GM21515 (cell line): ENCODE data around the gene IRF8.

Experiments used
- ATAC-seq: cut with Tn5 transposase; IDR thresholded peaks from one replicate; pipeline ENCODE4 v1.9.1; 2021; ENCODE audit not compliant: unreplicated experiment

Gene IRF8

DNA sequence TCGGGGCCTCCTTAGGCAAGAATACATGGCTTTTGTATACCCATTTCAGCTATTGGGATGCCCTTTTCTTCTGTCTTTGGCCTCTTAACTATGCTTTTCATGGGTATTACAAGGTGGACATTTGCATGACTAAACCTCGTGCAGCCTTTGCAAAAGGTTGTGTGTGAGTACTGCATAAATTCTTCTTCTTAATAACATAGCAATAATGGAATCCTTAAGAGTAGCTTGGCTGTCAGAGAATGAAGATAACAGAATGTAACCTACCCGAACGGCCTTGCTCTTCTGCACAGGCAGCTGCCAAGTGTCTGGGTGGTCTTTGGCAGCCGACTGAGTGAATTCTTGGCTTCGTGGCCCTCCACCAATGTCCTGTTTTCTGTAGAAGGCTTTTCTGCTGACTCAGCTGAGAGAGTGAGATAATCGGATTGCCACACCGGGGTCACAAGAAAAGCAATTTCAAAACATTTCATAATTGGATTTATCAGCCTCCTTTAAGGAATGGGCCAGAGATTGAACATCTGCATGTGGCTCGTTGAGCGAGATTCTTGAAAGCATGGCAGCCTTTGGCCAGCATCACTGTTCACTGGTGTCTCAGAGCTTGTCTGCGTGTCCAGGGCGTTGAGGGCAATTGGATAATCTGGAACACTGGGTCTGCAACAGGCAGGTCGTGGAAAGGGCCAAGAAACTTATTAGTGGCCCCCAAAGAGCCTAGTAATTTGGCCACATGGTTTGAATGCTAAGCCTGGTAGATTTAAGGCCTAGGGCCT lies 13.4 kb downstream of the IRF8 start:
- no peak for ATAC-seq

DNA sequence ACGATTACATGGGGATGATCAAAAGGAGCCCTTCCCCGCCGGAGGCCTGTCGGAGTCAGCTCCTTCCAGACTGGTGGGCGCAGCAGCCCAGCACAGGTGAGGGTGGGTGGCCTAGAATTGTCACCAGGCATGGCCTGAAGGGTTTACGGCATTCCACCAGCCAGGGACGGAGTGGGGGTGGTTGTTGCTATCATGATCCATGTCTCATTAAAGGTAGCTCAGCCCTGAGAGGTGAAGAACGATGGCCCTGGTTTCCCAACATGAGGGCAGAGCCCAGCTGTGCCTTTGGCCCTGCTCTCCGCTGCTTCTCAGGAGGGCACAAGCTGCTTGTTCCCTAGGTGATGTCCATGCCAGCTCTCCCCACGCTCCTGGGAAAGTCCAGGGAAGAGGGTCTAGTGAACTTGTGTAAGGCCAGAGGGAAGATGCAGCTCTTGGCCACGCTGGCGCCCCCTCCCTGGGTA lies 14.2 kb downstream of the IRF8 start:
- no peak for ATAC-seq

DNA sequence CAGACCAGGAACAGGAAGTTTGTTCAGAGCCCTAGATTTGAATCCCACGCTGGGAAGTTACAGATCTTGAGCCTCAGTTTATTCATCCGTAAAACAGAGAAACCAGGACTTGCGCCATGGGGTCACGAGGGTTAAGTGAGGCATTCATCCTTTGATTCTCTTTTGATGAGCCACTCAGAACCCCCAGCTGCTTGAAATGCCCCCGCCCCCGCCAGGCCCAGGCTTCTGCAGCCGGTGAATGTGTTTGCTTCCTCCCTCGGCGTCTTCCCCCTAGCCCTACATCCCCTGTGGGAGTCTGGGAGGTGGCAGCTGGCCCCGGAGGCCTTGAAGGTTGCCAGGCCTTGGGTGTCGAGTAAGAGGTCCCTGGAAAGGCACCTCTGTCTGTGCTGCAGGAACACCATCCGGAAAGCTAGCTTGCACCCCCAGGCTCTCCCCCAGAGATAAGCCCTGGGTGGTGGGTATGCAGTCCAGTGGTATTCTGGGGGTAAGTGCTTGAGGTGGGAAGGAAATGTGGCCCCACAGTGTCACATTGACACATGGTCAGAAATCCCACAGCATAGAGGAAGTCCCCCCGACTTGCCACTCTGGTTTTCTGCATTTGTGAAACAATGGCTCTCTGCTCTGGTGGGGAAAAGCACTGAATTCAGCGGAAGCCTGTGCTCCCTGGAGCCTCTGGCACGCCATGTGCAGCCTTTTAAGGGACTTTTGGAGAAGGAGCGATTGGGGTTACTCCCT lies 14.9 kb downstream of the IRF8 start:
- no peak for ATAC-seq

DNA sequence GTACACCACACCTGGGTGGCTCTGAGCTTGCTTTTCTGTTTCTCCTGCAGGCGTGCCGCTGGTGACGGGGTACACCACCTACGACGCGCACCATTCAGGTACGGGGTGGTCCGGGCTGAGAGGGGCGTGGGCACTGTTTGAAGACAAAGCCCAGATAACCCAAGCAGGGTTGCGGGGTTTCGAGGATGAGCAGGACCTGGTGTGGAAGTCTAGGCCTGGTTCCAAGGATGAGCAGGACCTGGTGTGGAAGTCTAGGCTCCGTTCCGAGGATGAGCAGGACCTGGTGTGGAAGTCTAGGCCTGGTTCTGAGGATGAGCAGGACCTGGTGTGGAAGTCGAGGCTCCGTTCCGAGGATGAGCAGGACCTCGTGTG lies 15.4 kb downstream of the IRF8 start:
- ATAC-seq = no peak

DNA sequence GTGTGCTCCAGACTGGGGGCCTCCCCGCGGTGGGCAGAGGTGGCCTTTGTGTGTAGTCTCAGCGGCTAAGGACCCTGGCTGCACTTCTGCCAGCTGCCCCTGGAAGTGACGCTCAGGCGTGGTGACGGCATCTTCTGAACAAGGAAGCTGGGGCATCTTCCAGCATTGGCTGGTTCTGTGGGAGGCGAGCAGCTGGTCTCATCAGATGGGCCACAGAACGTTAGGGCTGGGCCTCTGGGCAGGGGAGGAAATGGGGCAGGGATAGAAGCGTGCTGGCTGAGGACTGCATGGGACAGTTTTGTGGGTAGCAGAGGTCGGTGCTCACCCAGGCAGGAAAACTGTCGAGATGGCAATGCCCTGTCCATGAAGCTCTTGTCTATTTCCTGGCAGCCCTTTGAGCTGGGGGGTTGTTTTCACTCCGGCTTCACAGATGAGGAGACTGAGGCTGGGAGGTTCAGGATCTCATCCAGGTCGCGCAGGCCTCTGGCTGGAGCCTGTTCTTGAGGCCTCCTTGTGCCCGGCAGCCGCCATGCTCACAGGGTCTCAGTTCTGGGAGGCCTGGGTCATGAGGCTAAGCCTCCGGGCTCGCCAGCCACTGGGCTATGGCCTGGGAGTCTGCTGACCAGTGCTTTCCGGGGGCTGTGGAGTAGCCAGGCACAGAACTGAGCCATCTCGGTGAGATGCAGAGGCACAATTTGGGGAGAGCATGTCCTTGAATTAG lies 16.3 kb downstream of the IRF8 start:
- no peak for ATAC-seq

DNA sequence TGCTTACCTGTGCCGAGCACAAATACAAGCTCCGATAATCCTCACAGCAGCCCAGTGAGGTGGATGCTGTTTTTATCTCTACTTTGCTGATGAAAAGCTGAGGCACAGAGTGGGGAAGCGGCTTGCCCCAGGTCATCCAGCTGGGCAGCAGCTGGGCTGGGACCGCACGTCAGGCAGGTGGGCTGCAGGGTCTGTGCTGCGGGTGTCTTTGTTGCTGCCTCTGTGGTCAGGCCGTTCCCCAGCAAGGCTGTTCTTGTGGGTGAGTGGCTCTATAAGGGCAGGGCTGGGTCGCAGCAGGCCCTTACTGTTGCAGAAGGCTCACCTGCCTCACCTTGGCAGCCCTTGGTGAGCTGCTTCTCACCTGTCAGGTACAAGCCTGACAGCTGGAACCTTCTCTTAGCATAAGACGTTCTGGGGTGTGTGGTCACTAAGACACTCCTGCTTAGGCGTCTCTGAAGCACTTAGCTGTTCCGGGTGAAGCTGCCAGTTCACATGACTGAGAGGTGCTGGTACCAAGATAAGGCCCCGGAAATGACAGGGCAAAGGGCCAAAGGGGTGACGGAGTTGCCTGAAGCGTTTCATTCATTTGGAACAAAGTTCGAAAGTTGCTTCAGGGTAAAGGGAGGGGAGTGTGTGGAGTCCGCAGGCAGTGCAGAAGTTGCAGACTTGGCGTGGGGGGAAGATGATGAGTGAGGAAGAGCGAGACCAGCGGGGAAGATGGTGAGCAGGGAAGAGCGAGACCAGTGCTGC lies 17.4 kb downstream of the IRF8 start:
- ATAC-seq = no peak

DNA sequence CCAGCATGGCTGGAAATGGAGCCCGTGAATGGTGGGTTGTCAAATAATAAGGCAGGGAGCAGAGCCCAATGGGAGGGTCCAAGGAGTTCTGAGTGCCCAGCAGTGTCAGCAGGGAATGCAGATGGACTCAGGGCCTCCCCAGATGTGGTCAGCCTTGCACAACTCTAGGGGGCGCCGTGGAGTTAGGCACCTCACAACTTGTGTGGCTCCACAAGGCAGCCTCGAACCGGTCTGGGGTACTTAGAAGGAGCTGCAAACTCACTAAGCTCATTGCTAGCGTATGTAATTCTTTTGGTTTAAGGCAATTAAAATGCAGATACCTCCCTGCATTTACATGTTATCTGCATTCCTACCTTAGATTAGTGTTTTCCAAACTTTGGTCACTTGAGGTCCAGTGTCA lies 18.1 kb downstream of the IRF8 start:
- no peak for ATAC-seq

DNA sequence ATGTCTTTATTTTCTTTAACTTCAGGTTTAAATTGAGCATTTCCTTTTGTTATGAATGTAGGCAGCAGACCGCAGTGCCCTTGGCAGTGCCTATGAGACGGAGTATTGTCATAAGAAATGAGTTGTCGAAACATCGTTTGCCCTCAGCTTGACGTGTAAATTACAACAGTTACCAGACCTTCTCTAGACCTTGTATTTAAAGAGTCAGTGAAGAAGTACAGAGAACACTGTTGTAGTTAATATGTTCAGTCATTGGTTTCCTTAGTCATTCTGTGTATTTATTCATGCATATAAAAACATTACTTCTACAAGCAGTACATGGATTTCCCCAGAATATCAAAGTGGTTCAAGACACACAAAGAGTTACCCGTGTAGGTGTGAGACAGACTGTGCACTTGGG lies 19.0 kb downstream of the IRF8 start:
- no peak for ATAC-seq

DNA sequence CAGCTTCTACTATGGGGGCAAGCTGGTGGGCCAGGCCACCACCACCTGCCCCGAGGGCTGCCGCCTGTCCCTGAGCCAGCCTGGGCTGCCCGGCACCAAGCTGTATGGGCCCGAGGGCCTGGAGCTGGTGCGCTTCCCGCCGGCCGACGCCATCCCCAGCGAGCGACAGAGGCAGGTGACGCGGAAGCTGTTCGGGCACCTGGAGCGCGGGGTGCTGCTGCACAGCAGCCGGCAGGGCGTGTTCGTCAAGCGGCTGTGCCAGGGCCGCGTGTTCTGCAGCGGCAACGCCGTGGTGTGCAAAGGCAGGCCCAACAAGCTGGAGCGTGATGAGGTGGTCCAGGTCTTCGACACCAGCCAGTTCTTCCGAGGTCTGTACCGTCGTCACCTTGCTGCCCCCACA lies 19.5 kb downstream of the IRF8 start:
- ATAC-seq = no peak

DNA sequence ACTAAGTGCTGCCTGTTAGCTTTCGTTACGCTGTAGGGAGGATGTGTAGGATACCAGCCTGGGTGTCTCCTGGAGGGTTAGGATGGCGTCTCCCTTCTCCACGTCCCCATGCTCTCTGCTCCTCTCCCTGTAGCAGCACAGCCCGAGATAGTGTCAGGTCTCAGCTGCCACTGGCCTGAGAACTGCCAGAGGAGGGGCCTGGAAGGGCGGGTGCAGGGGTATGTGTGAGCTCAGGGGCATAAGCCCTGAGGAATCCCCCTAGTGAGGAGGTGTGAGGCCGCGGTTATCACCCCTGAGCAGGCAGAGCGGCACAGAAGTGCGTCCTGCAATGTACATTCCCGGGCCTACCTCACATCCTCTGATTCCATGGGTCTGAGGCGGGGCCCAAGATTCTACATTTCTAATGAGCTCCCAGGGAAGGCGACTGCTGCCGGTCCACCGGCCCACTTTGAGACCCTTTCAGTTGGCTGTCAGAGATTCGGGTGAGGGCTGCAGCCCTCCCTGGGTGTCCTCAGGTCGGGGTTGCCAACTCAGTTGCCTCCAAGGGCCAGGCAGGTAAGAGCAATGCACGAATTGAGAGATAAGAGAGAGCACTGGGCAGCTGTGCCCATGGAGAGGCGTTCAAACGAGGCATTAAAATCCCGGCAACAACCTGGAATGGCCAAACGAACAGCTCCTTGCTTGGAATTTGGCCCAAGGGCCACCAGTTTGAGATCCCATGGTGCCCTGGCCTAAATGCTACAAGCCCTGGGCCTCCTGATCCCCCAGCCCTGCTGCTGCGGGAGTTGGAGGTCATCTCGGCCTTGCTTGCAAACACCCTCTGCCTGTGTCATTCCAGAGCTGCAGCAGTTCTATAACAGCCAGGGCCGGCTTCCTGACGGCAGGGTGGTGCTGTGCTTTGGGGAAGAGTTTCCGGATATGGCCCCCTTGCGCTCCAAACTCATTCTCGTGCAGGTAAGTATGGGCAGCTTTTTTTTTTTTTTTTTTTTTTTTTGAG lies 20.6 kb downstream of the IRF8 start:
- no peak for ATAC-seq

DNA sequence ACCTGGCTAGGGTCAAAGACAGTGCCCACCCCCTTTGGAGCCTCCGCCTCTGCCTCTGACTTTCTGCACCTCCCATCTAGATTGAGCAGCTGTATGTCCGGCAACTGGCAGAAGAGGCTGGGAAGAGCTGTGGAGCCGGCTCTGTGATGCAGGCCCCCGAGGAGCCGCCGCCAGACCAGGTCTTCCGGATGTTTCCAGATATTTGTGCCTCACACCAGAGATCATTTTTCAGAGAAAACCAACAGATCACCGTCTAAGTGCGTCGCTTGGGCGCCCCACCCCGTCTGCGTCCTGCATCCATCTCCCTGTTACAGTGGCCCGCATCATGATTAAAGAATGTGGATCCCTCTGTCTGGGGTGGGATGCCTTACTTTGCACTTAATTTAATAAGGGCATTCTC lies 22.1 kb downstream of the IRF8 start:
- ATAC-seq = no peak

DNA sequence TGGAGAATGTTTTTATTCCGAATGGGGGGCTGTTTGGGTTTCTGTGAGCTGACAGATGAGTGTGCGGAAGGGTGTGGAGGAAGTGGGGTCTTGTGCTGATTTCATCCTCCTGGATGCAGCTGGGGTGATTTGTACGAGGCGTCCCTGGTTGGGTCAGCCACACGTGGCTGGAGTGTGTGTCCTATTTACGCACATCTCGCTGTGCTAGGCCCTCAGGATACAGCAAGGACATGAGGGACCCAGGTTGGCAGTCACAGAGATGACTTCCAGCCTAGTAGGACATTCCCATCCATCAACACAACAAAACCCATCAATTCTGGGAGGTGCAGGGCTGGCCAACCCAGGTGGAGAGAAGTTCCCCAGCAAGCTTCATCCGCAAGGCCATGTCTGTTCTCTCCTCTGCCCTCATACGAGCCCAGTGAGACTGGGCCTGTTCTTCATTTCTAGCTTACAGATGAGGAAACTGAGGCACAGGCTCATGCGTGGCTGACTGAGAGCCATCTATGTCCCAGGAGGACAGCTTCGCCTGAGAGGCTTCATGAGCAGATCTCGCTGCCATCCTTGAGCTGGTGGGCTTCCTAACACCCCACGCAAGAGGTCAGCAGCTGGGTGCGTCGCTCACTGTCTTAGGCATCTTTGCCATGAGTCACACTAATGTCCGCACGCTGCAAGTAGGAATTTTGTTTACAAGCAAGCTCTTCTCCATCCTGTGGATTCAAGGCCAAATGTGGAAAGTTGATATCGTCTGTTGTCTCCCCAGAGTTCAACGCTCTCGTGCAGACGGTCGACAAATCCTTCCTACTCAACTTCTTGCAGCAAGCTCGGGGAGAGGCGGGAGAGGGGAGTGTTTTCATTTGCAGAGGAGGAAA lies 24.4 kb downstream of the IRF8 start:
- no peak for ATAC-seq

DNA sequence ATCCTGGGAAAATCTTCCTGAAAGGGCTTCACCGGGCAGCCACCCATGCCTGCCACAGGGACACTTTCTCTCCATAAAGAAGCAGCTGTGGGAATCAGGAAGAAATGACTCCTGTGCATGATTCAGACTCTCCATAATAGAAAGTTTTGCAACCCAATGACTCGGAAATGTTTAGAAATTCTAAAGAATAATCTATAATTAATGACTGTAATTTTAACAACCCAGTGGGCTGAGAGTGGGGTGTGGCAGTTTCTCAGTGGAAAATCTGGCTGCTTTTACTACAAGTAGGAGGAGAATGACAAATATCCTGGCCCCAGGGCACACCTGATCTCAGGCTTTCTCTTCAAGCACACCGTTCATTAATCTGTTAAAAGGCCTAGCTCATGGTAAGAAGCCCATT lies 25.7 kb downstream of the IRF8 start:
- ATAC-seq = no peak

DNA sequence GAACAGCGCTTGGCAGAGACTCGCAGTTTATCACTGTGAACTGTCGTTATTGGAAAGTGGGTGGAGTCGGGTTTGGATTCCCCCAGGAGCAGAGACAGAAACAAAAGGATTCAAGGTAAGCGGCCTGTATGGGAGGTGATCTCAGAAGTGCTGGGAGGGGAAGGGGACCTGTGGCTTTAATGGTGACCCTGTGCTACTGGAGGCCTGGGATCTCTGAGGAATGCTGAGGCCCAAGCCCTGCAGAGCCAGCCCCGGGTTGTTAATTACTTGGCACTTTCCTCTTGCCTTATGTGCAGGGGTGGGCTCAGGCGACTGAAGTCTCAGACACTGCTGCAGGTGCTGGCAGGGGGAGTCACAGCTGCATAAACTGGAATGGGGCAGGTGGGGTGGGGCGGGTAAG lies 27.4 kb downstream of the IRF8 start:
- no peak for ATAC-seq

DNA sequence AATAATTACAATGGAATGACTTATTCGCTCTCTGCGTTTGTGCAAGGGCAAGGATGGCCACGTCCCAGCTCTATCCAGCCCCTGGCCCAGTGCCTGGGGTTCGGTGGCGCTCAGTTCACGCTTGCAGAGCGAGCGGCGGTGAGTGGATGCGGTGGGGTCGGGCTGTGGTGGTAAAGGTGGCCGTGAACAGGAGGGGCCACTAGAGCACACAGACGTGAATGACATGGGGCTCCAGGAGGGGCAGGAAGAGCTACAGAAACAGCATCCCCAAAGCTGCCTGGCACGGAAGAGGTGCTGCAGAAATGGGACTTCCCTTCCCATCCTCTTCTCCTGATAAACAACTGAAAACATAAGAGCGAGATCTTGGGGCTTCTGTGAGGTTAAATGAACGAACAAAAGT lies 28.4 kb downstream of the IRF8 start:
- no peak for ATAC-seq

DNA sequence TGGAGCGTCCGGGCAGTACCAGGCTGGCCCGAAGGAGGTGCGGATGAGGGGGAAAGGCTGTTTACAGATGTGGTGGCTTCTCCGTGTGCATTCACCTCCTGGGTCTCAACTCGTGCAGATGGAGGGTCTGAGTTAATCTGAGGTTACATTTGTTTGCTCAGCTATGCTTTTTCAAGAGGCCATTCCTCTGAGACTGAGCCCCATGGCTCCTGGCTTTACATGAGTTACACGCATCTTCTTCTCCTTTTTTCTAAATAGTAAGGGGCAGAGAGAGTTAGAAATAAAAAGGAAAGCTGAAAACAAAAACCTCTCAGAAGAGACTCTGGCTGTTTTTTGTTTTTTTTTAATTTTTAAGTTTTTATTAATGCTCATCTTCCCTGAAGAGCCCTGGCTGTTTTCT lies 29.0 kb downstream of the IRF8 start:
- ATAC-seq = no peak

DNA sequence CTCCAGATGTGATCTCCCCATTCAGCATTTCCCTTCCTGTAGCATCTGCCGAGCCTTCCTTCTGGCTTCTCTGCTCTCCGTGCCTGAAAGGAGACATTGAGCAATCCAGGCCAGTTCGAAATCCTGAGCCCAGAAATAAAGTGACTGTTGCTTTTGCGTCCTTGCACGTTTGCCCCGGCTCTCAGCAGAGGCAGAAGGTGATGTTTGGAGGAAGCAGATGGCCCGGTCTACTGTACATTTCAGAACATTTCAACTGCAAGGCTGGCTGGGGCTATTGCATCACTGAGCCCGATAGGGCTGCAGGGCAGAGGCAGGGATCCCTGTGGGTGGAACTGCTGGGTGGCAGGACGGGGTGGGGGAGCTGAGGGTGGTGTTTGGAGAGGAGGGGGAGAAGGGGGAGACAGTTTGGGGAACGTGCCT lies 29.4 kb downstream of the IRF8 start:
- ATAC-seq = no peak

DNA sequence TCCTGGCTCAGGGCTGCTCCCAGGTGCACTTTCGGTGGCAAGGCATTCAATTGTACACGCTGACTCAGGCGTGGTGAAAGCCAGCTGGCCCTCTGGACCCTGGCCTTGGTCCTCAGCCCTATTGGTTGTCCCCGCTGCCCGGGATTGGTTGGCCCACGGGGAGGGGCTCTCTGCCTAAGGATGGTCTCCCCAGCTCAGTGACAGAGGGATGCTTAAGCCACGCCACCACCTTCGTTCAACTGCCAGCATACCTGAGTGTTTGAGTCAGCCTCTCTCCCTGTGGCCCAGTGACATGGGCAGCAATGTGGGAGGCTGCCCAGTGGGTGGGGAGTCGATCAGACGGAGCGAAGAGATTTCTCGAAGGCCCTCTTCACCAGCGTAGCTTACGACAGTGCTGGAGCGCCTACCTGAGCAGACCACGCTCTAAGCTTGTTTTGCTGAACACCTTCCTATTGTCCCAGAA lies 30.3 kb downstream of the IRF8 start:
- ATAC-seq = no peak

DNA sequence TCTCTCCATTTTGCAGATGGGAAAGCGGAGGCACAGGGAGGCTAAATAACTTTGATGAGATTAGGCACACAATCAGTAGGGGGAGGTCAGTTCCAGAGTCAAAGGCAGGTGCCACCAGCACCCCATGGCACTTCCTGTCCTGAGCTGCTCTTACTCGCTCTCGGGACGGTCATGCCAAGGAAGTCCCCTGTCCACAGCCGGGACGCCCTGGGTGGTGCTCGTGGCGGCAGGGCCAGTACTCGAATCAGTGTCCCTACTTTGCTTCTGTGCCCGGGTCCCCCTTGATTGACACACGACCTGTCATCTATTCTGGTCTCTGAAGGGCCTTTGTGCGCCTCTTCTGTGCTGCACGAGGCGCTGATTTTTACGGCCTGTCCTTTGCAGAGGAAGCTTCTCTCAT lies 31.3 kb downstream of the IRF8 start:
- no peak for ATAC-seq
